Tibial nerve (tissue), 4 donors: Measurements from ENCODE around the gene ABHD8. TPM values are rescaled to one million over a fixed set of nuclear protein-coding genes. Genes with fewer than 3 reads are reported as not detected.

ENCODE experiments used
- DNase-seq, 2 donors: peaks; one replicate each; pipeline ENCODE4 v3.0.0-alpha.2; 2019; ENCODE audit warnings: low spot score in 2 of 2
- H3K27ac ChIP-seq, 4 donors: fragments of 200-600 bp; sonication (generic) in 3 of 4; one replicate each; pipeline ENCODE4 v1.5.1; 2017 to 2019; ENCODE audit warnings: mild to moderate bottlenecking in 1 of 4
- H3K27me3 ChIP-seq, 2 donors: fragments of 200-600 bp; sonication (generic) in 1 of 2; one replicate each; pipeline versions ENCODE4 v1.5.1 to v1.6.0; 2017 to 2019
- H3K36me3 ChIP-seq, 3 donors: fragments of 200-600 bp; sonication (generic); one replicate each; pipeline ENCODE4 v1.5.1; 2018 to 2019
- H3K4me1 ChIP-seq, 4 donors: fragments of 200-600 bp; sonication (generic) in 3 of 4; one replicate each; pipeline ENCODE4 v1.5.1; 2017 to 2019
- H3K4me3 ChIP-seq, 4 donors: fragments of 200-600 bp; sonication (generic) in 3 of 4; one replicate each; pipeline ENCODE4 v1.5.1; 2017 to 2019; ENCODE audit warnings: mild to moderate bottlenecking in 1 of 4, moderate library complexity in 1 of 4
- H3K9me3 ChIP-seq, 4 donors: fragments of 200-600 bp; sonication (generic) in 3 of 4; one replicate each; pipeline ENCODE4 v1.5.1; 2017 to 2019
- EP300 ChIP-seq, 2 donors: sonication (generic); formaldehyde crosslinking; IDR thresholded peaks; one replicate each; pipeline ENCODE4 v1.6.1; 2017; ENCODE audit warnings: antibody characterized with exemption in 2 of 2, mild to moderate bottlenecking in 1 of 2
- POLR2A ChIP-seq, 2 donors: fragments of 450-650 bp; IDR thresholded peaks; one replicate each; pipeline ENCODE4 v1.6.1; 2017; ENCODE audit warnings: antibody characterized with exemption in 2 of 2, mild to moderate bottlenecking in 2 of 2, moderate library complexity in 2 of 2
- WGBS, 2 donors: methylation state at CpG; one replicate each; pipeline ENCODE4 v1.1.5; 2018; 5-methylcytosine and 5-hydroxymethylcytosine counted together
- total RNA-seq, 4 donors: library from RNA; depleted of rRNA; stranded (reverse); fragments of >200 nt; gene quantifications; one replicate each; pipeline ENCODE4 v1.1.0, GENCODE V29; 2016
- TF ChIP-seq, protein P1 (sequence below), 5 experiments: fragments of 200-600 bp in 3 of 5; fragments of 450-650 bp in 2 of 5; sonication (generic) in 3 of 5; IDR thresholded peaks; one replicate each; pipeline ENCODE4 v1.5.1; 2016 to 2019; ENCODE audit warnings: antibody characterized with exemption in 5 of 5, mild to moderate bottlenecking in 3 of 5, moderate library complexity in 2 of 5

The ABHD8 gene
- total RNA-seq, 4 donors from 2014 or later, result 15.7 to 22.9 (median 19.9) TPM

DNA sequence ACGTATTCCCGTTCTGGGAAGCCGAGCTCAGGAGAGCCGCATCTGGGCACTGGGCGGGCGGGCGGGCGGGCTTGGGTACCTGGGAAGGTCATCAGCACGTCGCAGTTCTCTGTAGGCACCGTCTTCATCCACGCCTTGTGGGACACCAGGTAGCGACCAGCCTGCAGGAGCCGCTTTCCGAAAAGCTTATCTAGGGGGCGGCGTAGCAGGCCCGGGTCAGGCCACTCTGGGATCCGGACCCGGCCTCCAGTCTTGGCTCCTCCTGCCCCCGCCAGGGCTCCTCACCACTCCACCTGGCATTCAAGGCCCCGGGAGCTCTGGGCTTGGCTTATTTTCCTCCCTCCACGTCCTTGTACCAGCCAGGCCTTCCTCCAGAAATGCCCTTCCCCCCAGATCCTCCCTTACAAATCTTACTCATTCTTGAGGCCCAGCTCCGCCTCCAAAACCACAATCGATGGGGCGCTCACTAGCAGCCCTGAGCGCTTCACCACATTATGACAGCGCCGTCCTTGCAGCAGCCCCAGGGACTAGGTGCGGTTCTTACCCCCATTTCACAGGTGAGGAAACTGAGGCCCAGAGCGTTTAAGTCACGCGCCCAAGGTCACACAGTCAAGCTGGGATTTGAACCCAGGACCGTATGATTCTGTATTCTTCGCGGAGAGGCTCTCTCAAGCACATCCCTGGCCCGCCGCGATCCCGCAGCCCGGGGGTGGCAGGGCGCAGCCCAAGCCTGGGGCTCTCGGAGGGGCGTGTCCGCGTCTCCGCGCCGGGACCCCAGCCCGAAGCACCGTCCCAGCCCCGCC, 30.6 kb upstream of the ABHD8 start:
- 15 to 34% methylated on average over 37 to 39 of the region's 52 CpGs for WGBS, 2 donors
- TF ChIP-seq POLR2A (IDR thresholded peaks at IDR 0.05) (no peak), EP300 (IDR thresholded peaks at IDR 0.05) (no peak)
- TF ChIP-seq, protein P1, sequence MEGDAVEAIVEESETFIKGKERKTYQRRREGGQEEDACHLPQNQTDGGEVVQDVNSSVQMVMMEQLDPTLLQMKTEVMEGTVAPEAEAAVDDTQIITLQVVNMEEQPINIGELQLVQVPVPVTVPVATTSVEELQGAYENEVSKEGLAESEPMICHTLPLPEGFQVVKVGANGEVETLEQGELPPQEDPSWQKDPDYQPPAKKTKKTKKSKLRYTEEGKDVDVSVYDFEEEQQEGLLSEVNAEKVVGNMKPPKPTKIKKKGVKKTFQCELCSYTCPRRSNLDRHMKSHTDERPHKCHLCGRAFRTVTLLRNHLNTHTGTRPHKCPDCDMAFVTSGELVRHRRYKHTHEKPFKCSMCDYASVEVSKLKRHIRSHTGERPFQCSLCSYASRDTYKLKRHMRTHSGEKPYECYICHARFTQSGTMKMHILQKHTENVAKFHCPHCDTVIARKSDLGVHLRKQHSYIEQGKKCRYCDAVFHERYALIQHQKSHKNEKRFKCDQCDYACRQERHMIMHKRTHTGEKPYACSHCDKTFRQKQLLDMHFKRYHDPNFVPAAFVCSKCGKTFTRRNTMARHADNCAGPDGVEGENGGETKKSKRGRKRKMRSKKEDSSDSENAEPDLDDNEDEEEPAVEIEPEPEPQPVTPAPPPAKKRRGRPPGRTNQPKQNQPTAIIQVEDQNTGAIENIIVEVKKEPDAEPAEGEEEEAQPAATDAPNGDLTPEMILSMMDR (IDR thresholded peaks at IDR 0.05), result no peak
- no peaks in the 10 kb centered on the region for H3K9me3 ChIP-seq
- H3K4me3 ChIP-seq, result peak overlapping the region; percentile 64 to 82 (median 70)
- H3K27ac ChIP-seq, result peak overlapping the region; percentile 53 to 86 (median 80)
- no peak for DNase-seq
- H3K27me3 ChIP-seq, result no peaks in the 10 kb centered on the region
- H3K4me1 ChIP-seq, result peaks cover 0 to 57% (median 27%) of the 10 kb centered on the region in 4 donors
- peaks cover 0 to 34% (median 0%) of the 10 kb centered on the region in 3 donors for H3K36me3 ChIP-seq

DNA sequence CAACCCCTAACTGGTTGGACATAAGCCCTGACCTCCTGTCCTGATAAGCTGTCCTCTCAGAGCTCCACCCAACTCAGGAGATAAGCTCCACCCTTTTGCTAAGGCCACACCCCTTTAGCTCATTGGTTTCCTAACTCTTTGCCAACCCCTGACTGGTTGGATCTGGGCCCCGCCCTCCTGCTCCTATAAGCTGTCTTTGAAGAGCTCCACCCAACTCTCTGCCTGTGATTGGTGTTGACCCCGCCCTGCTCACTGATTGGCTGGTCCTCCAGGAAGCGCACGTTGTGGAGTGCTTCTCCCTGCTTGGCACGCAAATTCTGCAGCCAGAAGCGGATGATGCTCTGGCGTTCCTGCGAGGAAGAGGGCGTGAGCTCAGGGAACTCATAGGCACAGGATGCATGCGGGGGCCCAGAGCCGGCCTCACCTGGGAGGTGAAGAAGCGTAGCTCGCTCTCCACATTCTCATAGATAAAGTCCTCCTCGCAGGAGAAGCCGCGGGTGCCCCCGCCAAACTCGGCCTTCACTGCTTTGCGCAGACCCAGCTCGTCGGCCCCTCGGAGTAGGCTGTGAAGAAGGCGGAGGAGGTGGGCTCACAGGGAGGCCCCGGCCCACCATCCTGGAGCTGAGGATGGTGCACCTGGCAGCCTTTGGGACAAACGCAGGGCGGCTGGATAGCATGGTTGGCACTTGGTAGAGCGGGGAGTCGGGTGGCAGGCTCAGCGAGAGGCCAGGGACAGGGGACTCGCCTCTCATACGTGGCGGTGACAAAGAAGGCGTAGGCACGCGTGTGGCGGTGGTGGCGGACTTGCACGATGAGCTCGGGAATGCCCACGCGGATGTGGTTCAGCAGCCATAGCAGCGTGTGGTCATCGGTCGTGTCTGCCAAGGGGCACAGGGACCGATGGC, 29.7 kb upstream of the ABHD8 start:
- TF ChIP-seq EP300 (IDR thresholded peaks at IDR 0.05) (no peak), POLR2A (IDR thresholded peaks at IDR 0.05) (no peak)
- TF ChIP-seq, protein P1 (IDR thresholded peaks at IDR 0.05), result no peak
- Histone ChIP-seq H3K4me1 (peaks cover 0 to 56% (median 25%) of the 10 kb centered on the region in 4 donors), H3K27ac (no peak overlapping the region), H3K9me3 (no peaks in the 10 kb centered on the region), H3K27me3 (no peaks in the 10 kb centered on the region), H3K4me3 (no peak overlapping the region), H3K36me3 (peaks cover 0 to 33% (median 0%) of the 10 kb centered on the region in 3 donors)
- WGBS, 2 donors, result 94 to 96% methylated on average over 41 to 45 of the region's 45 CpGs
- DNase-seq, result no peak

DNA sequence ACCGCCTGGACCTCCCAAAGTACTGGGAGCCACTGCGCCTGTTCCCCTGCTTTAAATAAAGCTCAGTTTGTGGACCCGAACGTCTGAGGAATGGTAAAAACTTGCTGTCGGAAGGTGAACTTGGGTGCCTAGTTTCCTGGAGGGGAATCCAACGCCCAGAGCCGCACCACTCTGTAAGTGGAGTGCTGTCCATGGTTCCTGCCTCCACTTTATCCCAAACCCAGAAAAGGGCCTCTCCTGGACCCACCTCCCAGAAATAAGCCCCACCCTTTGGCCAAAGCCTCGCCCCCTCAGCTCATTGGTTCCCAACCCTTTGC, 29.1 kb upstream of the ABHD8 start:
- peaks cover 0 to 39% (median 0%) of the 10 kb centered on the region in 3 donors for H3K36me3 ChIP-seq
- no peak overlapping the region for H3K27ac ChIP-seq
- no peaks in the 10 kb centered on the region for H3K27me3 ChIP-seq
- 90% methylated on average over 8 of the region's 8 CpGs for WGBS, 2 donors
- no peak overlapping the region for H3K4me3 ChIP-seq
- DNase-seq, result no peak
- H3K4me1 ChIP-seq, result peaks cover 0 to 58% (median 22%) of the 10 kb centered on the region in 4 donors
- TF ChIP-seq EP300 (IDR thresholded peaks at IDR 0.05) (no peak), POLR2A (IDR thresholded peaks at IDR 0.05) (no peak)
- TF ChIP-seq, protein P1 (IDR thresholded peaks at IDR 0.05), result no peak
- H3K9me3 ChIP-seq, result no peaks in the 10 kb centered on the region

DNA sequence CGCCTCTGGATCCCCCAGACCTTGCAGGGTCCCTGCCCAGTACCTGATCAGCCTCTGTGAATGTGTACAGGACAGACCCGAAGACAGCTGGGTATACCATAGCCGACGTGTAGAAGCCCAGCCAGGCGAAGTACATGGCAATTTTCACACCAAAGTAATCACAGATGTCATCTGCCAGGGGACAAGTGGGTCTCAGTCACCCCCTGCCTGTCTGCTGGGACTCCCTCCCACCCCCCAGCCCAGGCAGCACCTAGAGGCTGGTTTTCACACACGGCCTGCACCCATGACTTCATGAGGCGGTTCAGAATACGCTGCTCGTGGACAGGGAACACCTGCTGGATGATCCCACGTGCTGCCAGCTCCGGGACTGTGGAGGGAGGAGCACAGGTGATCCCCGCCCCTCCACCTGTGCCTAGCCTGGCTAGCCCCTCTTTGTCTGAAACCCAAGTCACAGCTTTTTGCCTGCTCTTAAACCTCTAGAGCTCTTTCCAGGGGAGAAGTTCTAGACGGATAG, 27.9 kb upstream of the ABHD8 start:
- H3K36me3 ChIP-seq, result peaks cover 0 to 49% (median 0%) of the 10 kb centered on the region in 3 donors
- 85 to 86% methylated on average over 13 of the region's 13 CpGs for WGBS, 2 donors
- no peaks in the 10 kb centered on the region for H3K27me3 ChIP-seq
- H3K4me1 ChIP-seq, result peaks cover 0 to 67% (median 22%) of the 10 kb centered on the region in 4 donors
- no peaks in the 10 kb centered on the region for H3K9me3 ChIP-seq
- H3K27ac ChIP-seq, result no peak overlapping the region
- H3K4me3 ChIP-seq, result no peak overlapping the region
- no peak for DNase-seq
- TF ChIP-seq, protein P1 (IDR thresholded peaks at IDR 0.05), result no peak
- no peak for TF ChIP-seq POLR2A (IDR thresholded peaks at IDR 0.05)
- TF ChIP-seq EP300 (IDR thresholded peaks at IDR 0.05), result no peak
